GM12873 (cell line): ENCODE measurements around the gene NREP.

ENCODE experiments used
- CTCF ChIP-seq: IDR thresholded peaks from 2 replicates; pipeline ENCODE4 v1.5.1; 2012; ENCODE audit warnings: low read depth, mild to moderate bottlenecking, moderate library complexity, low read length, control low read depth; ENCODE audit not compliant: insufficient read depth; ENCODE audit errors: missing control alignments

Gene NREP

GRCh38 chr5:111753884-111754589, 3.0 kb downstream of the NREP start:
- TF ChIP-seq CTCF, result no peak

- no peak for TF ChIP-seq CTCF
Measured at GRCh38 chr5:111752426-111752965, 4.5 kb downstream of the NREP start.

GRCh38 chr5:111749303-111750026, 7.5 kb downstream of the NREP start:
- TF ChIP-seq CTCF, result no peak

- TF ChIP-seq CTCF, result no peak
Measured at GRCh38 chr5:111748304-111748763, 8.7 kb downstream of the NREP start.

- no peak for TF ChIP-seq CTCF
Measured at GRCh38 chr5:111747337-111747736, 9.7 kb downstream of the NREP start.

- TF ChIP-seq CTCF, result no peak
Measured at GRCh38 chr5:111746791-111747190, 10.2 kb downstream of the NREP start.

- no peak for TF ChIP-seq CTCF
Measured at GRCh38 chr5:111745075-111745739, 11.8 kb downstream of the NREP start.
